ENCODE data around the gene CCZ1.
"Not testable (repeated sequence)": the region's sequence is repeated elsewhere in the genome, so short reads cannot be mapped to it uniquely, and the experiment has no call there.

CCZ1 gene

DNA sequence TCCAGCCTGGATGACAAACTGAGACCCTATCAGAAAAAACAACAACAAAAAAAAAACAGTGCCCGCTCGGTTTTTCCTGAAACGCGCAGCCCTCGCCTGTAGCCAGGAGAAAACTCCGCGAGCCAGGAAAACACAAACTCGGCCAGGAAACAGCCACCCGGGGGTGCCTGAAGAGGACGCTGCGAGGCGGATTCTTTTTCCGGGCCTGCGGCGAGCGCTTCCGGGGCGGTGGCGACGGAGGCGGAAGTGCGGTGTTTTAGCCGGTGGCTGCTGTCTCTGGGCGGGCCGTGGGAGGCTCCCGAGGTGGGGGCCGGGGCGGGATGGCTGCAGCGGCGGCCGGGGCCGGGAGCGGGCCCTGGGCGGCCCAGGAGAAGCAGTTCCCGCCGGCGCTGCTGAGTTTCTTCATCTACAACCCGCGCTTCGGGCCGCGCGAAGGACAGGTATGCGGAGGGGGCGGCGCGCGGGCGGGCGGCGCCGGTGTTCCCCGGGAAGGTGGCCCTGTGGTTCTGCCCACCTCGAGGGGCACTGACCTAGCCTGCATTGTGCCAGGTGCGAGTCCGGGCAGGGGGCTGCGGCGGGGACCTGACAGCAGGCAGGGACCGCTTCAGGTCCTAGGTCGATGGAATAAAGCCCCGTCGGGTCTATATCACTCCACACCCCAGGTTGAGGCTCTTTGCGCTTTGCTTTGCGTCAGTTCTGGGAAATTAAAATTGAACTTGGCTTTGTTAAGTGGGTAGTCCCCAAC lies at the start of gene CCZ1:
Gene CCZ1, plus strand, starts transcription at position 254 of the 745 bp plus-strand sequence. Its CDS starts 67 bp downstream, at position 321.
- peak; percentile 8 for DNase-seq (ENCODE audit: low read depth)
- peak within 1 kb of the TSS; percentile 45 for H3K4me3 ChIP-seq (ENCODE audit: low read depth, low read length)
- TF ChIP-seq CTCF (IDR thresholded peaks at IDR 0.05; ENCODE audit: control insufficient read depth, extremely low read depth, insufficient read depth), result peak; percentile 35

GRCh38 chr7:5850944-5851343 lies 47.6 kb upstream of the CCZ1 start:
- no peak for DNase-seq (ENCODE audit: low read depth)
- no peak overlapping the region for H3K4me3 ChIP-seq (ENCODE audit: low read depth, low read length)
- no peak for TF ChIP-seq CTCF (IDR thresholded peaks at IDR 0.05; ENCODE audit: control insufficient read depth, extremely low read depth, insufficient read depth)

GRCh38 chr7:5854738-5855137 lies 43.8 kb upstream of the CCZ1 start:
- DNase-seq (ENCODE audit: low read depth), result no peak
- no peak for TF ChIP-seq CTCF (IDR thresholded peaks at IDR 0.05; ENCODE audit: control insufficient read depth, extremely low read depth, insufficient read depth)
- no peak overlapping the region for H3K4me3 ChIP-seq (ENCODE audit: low read depth, low read length)

DNA sequence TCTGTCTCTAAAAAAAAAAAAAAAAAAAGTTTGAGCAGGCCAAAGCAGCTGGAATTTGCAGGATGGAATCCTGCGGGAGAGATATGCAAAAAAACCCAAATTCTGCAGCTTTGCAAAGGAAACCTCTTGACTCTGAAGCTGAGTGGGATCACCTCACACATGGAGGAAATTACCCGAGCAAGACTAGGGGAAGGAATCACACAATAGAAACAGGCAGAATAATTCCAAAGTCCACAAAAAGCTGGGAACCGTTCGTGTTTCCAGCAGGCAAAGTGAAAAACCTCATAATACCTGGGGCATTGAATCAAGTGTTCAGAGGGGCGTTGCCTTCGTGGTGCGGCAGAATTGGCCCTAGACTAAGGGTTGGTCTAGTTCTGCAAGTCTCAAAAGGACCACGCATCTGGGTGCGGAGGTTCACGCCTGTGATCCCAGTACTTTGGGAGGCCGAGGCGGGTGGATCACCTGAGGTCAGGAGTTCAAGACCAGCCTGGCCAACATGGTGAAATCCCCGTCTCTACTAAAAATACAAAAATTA lies 41.4 kb upstream of the CCZ1 start:
- not testable (repeated sequence) for DNase-seq (ENCODE audit: low read depth); H3K4me3 ChIP-seq (ENCODE audit: low read depth, low read length)

- not testable (repeated sequence) for DNase-seq (ENCODE audit: low read depth); H3K4me3 ChIP-seq (ENCODE audit: low read depth, low read length)
Measured at GRCh38 chr7:5858494-5858893, 40.0 kb upstream of the CCZ1 start.

GRCh38 chr7:5861281-5861680 lies 37.3 kb upstream of the CCZ1 start:
- DNase-seq (ENCODE audit: low read depth); H3K4me3 ChIP-seq (ENCODE audit: low read depth, low read length): not testable (repeated sequence)

- DNase-seq (ENCODE audit: low read depth), result not testable (repeated sequence)
Measured at GRCh38 chr7:5862753-5863366, 35.7 kb upstream of the CCZ1 start.

DNA sequence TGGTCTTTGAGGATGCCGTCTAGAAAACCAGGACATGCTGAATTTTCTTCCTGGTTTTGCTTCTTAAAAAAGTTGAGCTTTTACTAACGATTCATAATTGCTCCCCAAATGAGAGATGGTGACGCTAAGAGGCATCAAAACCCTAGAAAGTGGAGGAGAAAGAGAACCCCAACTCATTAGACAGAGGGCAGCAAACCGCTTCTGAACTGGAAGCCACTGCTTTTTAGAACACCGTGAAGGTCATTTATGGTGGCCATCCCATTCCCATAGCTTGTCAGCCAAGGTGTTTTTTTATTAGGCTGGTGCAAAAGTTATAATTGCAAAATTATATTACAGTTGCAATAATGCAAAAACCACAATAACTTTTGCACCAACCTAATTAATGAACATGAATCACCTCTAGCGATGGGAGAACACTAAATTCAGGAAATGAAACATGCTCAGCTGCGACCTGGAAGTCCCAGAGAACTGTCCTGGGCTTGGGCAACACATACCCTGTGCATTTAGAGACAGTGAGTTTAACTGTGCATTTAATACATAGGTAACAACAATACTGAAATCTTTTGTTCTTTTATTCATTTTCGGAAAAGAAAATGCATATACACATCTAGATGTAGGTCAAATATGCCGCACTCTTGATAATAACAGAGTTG lies 33.1 kb upstream of the CCZ1 start:
- not testable (repeated sequence) for DNase-seq (ENCODE audit: low read depth); H3K4me3 ChIP-seq (ENCODE audit: low read depth, low read length)

More at GRCh38 chr7:5862753-5863366, 35.7 kb upstream of the CCZ1 start:
- not testable (repeated sequence) for H3K4me3 ChIP-seq (ENCODE audit: low read depth, low read length)

GRCh38 chr7:5867060-5867459 lies 31.5 kb upstream of the CCZ1 start:
- DNase-seq (ENCODE audit: low read depth), result no peak
- TF ChIP-seq CTCF (IDR thresholded peaks at IDR 0.05; ENCODE audit: control insufficient read depth, extremely low read depth, insufficient read depth), result no peak
- H3K4me3 ChIP-seq (ENCODE audit: low read depth, low read length), result no peak overlapping the region

- not testable (repeated sequence) for H3K4me3 ChIP-seq (ENCODE audit: low read depth, low read length); DNase-seq (ENCODE audit: low read depth)
Measured at GRCh38 chr7:5868928-5869341, 29.6 kb upstream of the CCZ1 start.

All from LNCaP clone FGC (cell line).